ENCODE measurements around the gene TMEM121B.

The TMEM121B gene

DNA sequence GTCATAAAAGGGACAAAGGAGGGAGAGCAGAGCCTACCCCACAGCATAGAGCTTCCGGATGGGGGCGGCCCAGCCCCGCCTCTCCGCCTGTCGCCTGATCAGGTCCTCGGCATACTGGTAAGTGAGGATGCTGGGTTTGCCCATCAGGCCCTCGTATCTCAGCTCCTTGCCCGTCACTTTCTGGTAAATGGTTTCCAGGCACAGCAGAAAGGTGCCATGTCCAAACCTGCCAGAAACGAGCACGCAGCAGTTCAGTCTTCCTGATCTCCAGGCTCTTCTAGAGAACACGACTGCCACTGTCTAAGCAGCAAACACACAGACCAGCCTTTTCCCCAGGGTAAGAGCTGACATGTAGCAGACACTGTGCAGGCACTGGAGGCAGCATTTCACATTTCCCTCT lies 17.4 kb upstream of the TMEM121B start:
- DNase-seq (ENCODE audit: low read depth in 2 of 2): no peak

DNA sequence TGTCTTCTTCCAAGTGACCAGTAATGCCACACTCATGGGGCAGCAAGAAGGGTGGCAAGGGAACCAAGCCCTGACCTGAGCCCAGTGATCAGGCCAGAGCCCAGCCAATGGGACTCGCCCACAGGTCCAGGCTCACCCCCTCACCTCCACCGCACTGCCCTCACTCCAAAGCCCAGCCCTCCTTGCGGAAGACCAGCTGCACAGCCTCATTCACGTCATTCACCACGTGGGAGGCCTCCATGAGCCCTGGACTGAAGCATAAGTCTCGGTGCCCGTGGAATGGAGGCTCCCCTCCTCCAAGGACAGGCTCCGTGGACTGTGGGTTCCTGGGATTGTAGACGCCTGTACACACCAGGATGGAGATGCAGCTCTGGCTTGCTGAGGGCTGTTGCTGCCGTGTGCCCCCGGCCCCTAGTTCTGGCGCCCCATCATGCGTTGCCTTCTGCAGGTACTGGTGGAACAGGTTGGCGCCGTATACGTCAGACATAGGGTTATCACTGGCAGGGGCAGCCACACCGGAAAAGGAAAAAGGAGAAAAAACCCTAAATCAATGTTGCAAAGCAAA lies 16.8 kb upstream of the TMEM121B start:
- DNase-seq (ENCODE audit: low read depth in 2 of 2): no peak

DNA sequence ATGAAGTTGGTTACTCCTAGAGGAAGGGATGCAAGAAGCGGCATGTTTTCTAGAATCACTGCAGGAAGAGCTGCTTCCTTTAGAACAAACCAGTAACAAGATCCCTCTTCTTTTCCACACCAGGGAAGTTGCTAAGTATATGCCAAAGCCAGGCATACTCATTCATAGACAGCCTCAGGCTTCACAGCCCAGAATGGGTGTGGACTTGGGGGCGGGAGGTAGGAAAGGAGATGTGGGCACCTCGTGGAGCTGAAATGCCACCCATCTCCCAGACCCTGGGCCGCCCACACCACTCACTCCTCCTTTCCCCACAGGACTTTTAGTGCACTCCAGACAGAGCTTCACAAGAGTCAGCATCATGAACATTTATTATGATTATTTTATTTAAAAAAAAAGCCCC lies 16.0 kb upstream of the TMEM121B start:
- no peak for DNase-seq (ENCODE audit: low read depth in 2 of 2)

DNA sequence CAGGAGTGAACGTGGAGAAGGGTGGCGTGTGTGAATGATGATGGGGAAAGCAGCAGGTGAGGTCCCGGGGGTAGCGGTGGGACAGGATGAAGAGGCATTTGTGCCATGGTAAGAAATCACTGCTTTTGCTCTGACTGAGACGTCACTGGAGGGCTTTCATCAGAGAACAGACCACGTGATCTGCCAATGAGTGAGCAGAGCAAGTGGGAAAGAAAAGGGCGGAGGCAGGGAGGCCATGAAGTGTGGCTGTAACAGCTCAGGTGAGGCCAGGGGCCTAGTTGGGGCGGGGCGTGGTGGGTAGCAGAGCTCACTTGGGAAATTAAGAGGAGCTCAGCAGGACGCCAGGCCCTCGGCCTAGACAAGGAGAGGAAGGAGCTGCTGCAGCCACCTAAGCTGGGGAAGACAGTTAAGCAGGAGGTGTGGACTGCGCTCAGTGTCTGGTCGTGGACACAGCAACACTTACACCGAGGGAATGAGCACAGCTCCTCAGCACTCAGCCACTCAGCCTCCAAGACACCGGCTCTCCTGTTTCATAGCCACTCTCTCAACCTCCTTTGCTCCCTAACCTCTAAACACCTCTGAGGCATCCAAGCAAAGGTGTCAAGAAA lies 14.1 kb upstream of the TMEM121B start:
- no peak for DNase-seq (ENCODE audit: low read depth in 2 of 2)

DNA sequence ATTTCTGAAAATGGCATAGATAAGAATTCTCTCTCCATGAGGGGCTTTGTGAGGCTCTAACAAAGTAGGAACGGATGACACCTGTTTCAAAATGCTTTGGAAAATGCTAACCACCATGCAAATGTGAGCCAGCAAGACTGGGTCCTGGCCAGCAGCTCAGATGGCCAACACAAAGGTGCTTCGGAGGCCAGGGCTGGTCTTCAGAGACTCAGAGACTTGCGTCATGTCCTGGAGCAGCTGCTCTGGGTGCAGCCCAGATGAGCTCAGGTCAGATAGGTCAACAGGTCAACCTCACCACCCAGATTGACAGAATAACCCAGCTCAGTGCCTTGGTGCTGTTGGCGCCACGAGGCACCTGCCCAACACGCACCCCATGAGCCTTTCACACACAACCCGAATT lies 12.0 kb upstream of the TMEM121B start:
- no peak for DNase-seq (ENCODE audit: low read depth in 2 of 2)

DNA sequence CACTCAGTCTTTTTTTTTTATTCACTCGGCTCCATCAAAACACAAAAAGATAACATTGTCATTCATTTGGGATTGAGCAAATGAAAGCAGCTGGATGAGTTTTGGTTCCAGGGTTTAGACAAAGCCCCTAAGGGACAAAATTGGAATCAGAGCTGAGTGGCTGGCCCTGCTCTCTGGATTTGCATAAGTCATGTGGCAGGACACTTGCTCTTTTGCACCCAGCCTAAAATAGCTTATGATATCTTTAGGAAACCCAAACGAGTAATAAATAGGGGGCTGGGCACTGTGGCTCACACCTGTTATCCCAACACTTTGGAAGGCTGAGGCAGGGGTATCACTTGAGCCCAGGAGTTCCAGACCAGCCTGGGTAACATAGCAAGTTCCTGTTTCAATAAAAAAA lies 11.0 kb upstream of the TMEM121B start:
- DNase-seq (ENCODE audit: low read depth in 2 of 2): no peak

DNA sequence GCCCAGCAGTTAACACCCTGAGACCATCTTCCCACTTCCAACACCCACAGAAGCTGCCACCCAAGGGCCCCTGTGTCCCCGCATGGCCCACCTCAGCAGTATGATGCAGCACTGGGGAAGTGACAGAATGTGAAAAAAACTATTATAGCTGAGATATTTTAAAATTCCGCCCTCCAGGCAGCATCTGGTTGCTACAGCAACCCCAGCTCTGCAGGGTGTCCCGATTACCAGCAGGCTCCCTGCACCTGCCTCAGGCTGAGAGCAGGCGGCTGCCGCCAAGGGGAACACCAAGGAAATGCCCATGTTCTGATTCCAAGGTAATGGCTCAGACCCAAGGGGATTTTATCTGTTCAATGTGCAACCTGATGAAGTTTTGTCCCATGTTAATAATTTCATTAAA lies 10.5 kb upstream of the TMEM121B start:
- no peak for DNase-seq (ENCODE audit: low read depth in 2 of 2)

DNA sequence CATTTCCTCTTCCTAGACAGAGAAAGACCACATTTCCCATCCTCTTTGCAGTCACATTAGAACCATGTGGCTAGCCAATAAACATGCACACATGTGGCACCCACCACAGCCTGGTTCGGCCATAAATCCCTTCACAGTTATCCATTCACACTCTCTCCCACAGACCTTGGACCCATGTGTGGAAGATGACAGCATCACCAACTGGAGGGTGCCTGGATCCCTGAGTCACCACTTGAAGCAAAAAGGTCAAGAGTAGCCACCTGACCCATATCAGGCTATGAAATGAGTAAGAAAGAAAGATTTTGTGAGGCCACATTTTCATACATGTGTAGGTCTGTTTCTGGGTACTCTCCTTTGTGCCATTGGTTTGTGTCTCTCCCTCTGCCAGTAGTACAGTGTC lies 9.0 kb upstream of the TMEM121B start:
- no peak for DNase-seq (ENCODE audit: low read depth in 2 of 2)

DNA sequence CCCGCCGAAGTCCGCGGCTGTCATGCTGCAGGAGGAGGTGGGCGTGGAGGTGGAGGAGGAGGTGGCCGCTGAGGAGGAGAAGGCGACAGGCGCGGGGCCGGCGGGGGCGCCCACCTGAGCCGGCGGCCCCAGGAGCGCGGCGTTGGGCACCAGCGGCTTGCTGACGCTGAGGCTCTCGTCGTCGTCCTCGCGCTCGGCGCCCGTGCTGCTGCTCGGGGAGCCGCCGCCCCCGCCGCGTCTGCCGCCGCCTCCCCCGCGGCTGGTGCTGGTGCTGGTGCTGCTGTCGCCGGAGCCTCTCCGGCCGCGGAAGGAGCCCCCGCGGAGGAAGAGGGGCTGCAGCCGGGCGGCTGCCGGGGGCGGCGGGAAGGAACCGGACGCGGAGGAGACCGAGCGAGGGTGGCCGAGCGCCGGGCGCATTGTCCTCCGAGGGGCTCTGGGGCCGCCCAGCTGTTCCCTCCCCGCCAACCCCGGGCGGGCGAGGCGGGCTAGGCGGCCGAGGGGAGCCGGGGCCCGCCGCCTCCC lies 388 bp downstream of the TMEM121B start:
- no peak for DNase-seq (ENCODE audit: low read depth in 2 of 2)

DNA sequence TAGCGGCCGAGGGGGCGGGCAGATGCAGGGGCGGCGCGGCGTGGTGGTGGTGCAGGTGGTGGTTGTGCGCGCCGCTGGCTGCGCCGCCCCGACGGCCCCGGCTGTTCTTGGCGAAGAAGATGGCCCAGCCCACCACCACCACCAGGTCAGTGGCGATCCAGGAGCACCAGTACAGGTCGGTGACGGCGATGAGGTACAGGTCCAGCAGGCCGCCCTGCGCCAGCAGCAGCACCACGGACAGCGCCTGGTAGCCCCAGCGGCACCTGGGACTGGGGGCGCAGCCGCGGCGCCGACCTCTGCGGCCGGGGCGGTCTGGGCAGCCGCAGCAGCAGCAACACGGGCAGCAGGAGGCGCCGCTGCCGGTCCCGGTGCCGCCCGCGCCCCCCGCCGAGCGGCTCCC lies 879 bp downstream of the TMEM121B start:
- peak in 1 of 2 donors; percentile 17 for DNase-seq (ENCODE audit: low read depth in 2 of 2)

DNA sequence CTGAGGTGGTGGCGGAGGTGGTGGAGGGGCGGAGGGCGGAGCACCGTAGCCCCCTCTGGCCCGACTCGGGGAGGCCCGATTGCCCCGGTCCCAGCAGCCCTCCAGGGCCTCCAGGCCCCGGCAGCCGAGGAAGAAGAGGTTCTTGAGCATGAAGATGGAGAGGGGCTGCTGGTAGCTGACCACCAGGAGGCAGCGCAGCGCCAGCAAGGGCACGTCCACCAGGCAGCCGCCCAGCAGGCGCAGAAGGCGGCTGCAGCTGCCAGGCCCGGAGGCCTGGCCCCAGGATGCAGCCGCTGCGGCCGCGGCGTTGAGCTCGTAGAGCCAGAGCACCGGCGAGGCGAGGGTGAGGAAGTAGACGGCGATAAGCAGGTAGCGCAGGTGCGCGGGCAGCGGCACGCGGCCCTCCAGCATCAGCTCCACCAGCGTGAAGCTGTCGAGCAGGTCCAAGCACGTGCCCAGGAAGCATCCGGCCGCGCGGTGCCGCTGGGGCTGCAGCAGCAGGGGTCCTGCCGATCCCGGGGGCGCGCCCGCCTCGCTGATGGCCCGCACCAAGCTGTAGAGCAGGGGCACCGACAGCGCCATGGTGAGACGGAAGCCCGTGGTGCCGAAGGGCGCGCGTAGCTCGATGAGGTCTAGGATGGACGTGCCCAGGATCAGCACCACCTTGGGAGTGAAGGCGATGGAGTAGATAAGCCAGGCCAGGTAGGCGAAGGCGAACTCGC lies 1.5 kb downstream of the TMEM121B start:
- DNase-seq (ENCODE audit: low read depth in 2 of 2): no peak

DNA sequence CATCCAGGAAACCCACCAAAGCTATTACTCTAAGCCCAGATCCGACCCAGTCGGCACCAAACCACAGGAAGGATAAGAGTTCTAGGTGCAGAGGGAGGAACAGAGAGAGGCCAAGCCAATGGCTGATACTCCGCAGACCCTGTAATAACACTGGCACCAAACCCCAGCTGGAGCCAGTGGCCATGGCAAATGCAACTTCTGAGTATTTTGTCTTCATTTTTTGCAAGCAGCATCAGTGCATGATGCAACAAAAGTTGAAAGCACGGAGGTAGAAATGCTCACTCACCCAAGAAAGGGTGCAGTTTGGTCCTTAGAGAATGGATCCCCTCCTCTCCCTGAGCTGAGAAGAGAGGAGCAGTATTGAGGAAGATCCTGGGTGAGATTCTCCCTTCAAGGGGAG lies 2.8 kb downstream of the TMEM121B start:
- DNase-seq (ENCODE audit: low read depth in 2 of 2): no peak

DNA sequence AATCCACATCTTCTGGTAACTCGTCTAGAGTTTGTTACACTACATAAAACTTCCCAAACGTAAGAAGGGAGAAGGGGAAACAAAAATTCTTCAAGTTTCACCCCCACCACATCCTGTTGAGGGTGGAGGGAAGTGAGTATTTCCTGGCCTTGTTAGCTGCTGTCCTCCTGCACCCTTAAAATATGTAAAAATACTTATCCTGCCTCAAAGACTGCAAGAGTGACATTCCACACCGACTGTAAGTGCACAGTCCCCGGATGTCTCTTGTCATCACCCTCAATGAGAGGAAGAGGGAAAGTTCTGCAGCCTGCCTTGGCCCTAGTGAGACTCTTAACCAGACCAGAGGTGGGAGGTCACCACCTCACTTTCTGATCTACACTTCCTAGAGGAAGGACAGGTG lies 3.3 kb downstream of the TMEM121B start:
- no peak for DNase-seq (ENCODE audit: low read depth in 2 of 2)

DNA sequence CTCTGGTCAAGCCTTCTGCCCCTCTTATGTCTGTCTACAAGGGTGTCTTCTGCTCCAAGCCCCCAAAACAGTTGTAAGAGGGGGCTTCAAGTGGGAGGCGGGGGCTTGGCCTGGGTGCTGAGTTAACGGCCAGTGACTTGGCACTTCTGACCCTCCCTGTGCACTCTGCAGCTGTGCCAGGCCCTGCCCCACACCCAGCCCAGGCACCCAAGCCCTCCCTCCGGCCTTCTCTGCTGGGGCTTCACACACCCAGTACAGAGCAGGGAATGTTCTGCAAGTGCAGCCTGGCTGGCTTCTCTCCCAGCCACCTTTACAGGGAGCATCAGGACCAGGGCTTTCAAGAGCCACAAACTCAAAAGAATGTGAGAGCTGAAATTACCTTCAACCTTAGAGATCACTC lies 3.8 kb downstream of the TMEM121B start:
- DNase-seq (ENCODE audit: low read depth in 2 of 2): no peak

DNA sequence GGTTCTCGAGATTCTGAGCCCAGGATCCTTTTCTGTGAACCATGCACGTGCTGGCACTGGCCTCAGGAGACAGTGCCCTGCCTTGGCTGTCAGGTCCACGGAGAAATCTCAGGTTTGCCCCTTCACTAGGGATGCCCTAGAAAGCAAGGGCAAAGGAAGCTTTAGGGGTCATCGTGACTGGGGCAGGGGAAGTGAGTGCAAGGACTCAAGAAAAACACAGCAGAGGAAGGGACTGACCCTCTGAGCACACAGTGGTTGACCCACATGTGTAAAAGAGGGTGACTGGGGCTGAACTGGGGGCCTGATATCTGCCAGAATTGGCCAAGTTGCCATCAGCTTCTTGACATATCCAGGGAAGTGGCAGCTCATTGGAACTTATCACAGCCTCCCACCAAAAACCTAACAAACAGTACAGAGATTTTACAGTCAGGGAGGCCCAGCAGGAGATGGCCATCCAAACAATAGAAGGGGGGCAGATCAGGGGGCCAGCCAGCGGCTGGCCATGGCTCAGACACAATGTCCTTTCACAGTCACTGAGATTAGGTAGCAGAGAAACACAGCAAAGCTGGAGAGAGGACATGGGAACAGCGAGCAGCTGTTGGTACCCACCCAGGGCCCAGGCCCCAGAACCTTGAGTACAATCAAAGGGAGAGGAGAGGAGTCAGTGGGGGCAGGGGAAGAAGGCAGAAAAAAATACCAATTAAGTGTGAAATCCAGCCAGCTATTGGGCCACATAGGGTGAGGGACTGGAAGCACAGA lies 4.4 kb downstream of the TMEM121B start:
- DNase-seq (ENCODE audit: low read depth in 2 of 2): no peak

DNA sequence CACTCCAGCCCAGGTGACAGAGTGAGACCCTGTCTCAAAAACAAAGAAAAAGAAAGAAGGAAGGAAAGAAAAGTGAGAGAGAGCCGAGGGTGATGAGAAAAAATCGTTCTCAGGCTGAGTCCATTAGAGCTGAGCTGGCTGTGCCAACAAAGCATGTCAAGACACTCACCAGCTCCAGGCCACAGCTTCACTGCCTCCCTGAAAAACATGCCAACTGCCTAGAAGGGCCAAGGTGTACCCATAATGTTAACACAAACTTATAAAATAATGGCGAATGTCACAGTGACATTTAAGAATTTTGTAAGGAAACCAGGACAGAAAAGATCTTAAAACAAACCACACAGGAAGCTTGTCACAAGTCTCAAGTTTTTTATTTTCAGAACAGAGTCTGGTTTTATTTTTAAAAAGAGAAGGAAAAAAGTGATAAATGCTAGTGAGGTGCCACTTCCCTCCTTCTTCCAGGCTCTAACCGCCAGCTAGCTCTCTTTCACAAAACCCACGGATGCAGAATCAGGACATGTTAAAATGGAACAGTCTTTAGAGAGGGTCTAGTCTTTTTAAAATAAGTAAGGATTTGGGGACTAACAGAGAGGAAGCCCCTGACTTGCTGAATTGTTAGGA lies 5.1 kb downstream of the TMEM121B start:
- no peak for DNase-seq (ENCODE audit: low read depth in 2 of 2)

DNA sequence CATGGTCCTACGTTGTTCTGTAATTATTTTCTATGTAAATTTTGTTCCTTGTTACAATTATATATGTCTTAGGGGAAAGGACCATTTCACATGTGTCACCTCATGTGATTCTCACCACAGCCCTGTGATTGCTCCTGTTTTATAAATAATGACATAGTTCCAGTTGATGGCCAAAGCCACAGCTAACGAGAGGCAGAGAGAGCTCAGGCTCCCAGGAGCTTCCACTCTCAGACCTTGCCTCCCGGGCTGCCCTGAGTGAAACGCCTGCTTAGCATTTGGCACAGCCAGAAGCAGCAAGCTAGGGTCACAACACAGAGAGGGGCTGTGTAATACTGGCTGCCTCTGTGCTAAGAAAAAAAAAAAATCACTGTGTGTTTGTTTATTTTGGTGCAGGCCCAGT lies 5.9 kb downstream of the TMEM121B start:
- no peak for DNase-seq (ENCODE audit: low read depth in 2 of 2)

DNA sequence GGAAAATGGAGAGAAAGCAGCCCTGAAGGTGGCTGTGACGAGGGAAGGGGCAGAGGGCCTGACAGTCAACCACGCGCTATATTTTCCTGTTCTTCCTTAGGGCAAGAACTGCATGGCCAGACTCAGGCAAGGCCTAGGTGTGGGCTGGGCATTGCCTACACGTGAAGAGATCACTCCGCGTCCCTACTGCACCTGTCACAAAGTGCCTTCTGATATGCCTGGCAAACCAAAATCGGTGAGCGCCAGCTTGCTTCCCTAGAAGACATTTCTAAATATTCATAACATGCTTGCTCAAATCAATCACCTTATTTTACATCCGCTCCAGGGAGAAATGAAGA lies 6.3 kb downstream of the TMEM121B start:
- DNase-seq (ENCODE audit: low read depth in 2 of 2): no peak

DNA sequence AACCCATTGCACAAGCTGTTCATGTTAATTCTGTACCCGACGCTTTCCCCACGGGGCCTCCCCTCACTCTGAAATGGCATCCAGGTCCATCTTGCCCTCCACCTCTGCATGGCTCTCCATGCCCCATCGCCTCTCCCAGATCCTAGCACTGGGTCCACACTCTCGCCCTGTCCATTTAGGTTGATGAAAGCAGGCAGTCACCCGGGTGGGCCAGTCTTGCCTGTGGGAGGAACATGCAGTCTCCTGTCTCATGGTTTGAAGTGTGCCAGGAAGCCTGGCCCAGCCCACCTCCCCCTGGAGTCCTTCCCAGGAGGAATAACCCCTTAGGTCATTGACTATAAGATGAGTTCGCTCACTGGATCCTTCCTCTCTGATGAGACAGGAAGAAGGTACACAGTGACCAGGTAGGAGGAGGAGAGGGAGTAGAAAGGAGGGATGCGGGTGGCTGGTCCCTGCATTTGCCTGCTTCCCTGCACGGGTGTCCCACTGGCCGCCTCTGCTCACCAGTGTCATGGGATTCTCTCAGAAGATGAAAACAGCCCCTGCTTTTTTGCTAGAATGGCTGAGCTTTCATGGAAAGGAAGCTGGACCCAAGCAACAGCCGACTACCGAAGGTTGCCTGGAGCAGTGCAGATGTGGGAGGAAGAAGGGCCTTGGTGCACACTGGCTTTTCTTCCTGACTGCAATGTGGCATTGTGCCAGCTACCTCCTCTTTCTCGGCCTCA lies 6.8 kb downstream of the TMEM121B start:
- DNase-seq (ENCODE audit: low read depth in 2 of 2): no peak

DNA sequence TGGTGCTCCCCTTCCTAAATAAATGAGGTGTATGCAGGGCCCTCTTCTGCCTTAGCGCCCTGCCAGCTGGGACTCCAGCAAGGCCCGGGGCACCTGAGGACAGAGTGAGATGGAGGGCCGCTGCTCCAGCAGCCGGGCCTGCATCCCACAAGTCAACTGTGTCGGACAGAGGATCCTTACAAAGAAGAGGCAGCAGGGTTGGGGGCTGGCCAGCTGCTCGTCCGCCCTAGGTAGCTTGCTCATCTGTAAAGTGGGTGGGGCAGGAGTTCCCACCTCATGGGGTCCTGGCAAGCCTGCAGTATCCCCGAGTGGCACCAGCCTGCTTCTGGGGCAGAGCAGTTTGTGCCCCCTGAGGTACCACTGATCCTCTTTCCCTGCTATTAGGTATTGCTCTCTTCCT lies 7.6 kb downstream of the TMEM121B start:
- no peak for DNase-seq (ENCODE audit: low read depth in 2 of 2)

DNA sequence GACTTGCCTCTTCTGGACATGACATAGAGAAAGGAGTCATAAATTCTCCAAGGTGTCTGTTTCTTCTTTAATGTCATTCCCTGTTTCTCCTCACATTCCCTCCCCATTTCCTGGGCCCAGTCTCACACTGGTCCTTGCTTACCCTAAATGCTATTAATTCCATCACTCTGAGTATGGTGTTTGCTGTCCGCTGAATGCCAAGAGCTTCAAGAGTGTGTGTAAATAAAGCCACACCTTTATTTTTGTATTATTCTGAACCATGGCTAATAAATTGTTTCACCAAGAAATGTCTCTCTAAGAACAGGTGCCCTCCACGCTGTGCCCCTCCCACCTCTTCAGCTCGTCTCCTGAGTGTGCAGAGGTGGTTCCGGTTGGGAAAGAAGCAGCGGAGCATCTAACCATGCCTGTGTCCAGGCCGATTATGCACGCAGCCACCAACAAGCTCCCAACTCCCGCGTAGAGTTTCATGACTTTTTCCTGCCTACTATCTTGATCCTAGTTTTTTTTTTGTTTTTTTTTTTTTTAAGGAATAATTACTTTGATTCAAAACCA lies 8.6 kb downstream of the TMEM121B start:
- DNase-seq (ENCODE audit: low read depth in 2 of 2): no peak
